Measurements from ENCODE around the gene NCKIPSD.

NCKIPSD gene

Small RNA genes within 50 kb of the gene (small RNA-seq; reads per million reads assigned to genes)
- 0 reads per million in 2 experiments for gene AC141002.1
